H9 (cell line): Measurements from ENCODE around the gene UBAC2. TPM values are rescaled to one million over a fixed set of nuclear protein-coding genes. Genes with fewer than 3 reads are reported as not detected.
A peak's percentile ranks its signal among the peaks of the same experiment; 100 is the strongest.

ENCODE experiments used
- DNase-seq: peaks from one replicate; pipeline ENCODE4 v3.0.0-alpha.2; 2017
- H2AFZ ChIP-seq: one replicate; pipeline ENCODE4 v1.6.1; 2013; ENCODE audit warnings: mild to moderate bottlenecking, low read length, control low read depth, moderate library complexity
- H2AK5ac ChIP-seq: 2 replicates; pipeline ENCODE4 v1.6.1; 2013; ENCODE audit warnings: low read length, control low read depth, mixed read lengths; ENCODE audit not compliant: insufficient read length
- H2BK120ac ChIP-seq: one replicate; pipeline ENCODE4 v1.6.1; 2013; ENCODE audit warnings: low read depth, mild to moderate bottlenecking, low read length, control low read depth, inconsistent platforms; ENCODE audit not compliant: poor library complexity, severe bottlenecking
- H2BK12ac ChIP-seq: 2 replicates; pipeline ENCODE4 v1.6.1; 2013; ENCODE audit warnings: low read length, control low read depth, mixed read lengths, low read depth; ENCODE audit not compliant: insufficient read length
- H2BK15ac ChIP-seq: 2 replicates; pipeline ENCODE4 v1.6.1; 2013; ENCODE audit warnings: low read depth, low read length, control low read depth
- H2BK20ac ChIP-seq: one replicate; pipeline ENCODE4 v1.6.1; 2013; ENCODE audit warnings: low read depth, mild to moderate bottlenecking, low read length, control low read depth, inconsistent platforms; ENCODE audit not compliant: poor library complexity, severe bottlenecking
- H2BK5ac ChIP-seq: 2 replicates; pipeline ENCODE4 v1.6.1; 2013; ENCODE audit warnings: low read length, control low read depth, mixed read lengths; ENCODE audit not compliant: insufficient read length
- H3K14ac ChIP-seq: 2 replicates; pipeline ENCODE4 v1.6.1; 2013; ENCODE audit warnings: low read length, control low read depth; ENCODE audit not compliant: insufficient read depth
- H3K18ac ChIP-seq: 2 replicates; pipeline ENCODE4 v1.6.1; 2013; ENCODE audit warnings: low read depth, mild to moderate bottlenecking, mixed read lengths, low read length, control low read depth; ENCODE audit not compliant: insufficient read length
- H3K23ac ChIP-seq: 2 replicates; pipeline ENCODE4 v1.6.1; 2013; ENCODE audit warnings: low read length, control low read depth, mixed read lengths, low read depth; ENCODE audit not compliant: insufficient read length
- H3K23me2 ChIP-seq: 2 replicates; pipeline ENCODE4 v1.6.1; 2013; ENCODE audit warnings: low read depth, mild to moderate bottlenecking, mixed read lengths, low read length, control low read depth; ENCODE audit not compliant: insufficient read length, poor library complexity, severe bottlenecking
- H3K27ac ChIP-seq: 2 replicates; pipeline ENCODE4 v1.5.1; 2013; ENCODE audit warnings: low read length, control low read depth, mixed read lengths, low read depth; ENCODE audit not compliant: insufficient read length
- H3K27me3 ChIP-seq: 2 replicates; pipeline ENCODE4 v1.6.1; 2013; ENCODE audit warnings: low read length, control low read depth, inconsistent platforms; ENCODE audit not compliant: insufficient read depth
- H3K4ac ChIP-seq: 2 replicates; pipeline ENCODE4 v1.6.1; 2013; ENCODE audit warnings: low read depth, mild to moderate bottlenecking, control low read depth, inconsistent platforms, low read length, moderate library complexity
- H3K4me1 ChIP-seq: 2 replicates; pipeline ENCODE4 v1.6.1; 2013; ENCODE audit warnings: low read length, control low read depth, inconsistent platforms; ENCODE audit not compliant: insufficient read depth
- H3K4me2 ChIP-seq: 2 replicates; pipeline ENCODE4 v1.6.1; 2013; ENCODE audit warnings: low read length, control low read depth, mixed read lengths; ENCODE audit not compliant: insufficient read length, insufficient read depth
- H3K56ac ChIP-seq: 2 replicates; pipeline ENCODE4 v1.6.1; 2013; ENCODE audit warnings: low read depth, mild to moderate bottlenecking, mixed read lengths, low read length, control low read depth; ENCODE audit not compliant: insufficient read length
- H3K79me1 ChIP-seq: 2 replicates; pipeline ENCODE4 v1.6.1; 2013; ENCODE audit warnings: low read depth, mild to moderate bottlenecking, moderate library complexity, low read length, control low read depth, inconsistent platforms; ENCODE audit not compliant: insufficient read depth, poor library complexity, severe bottlenecking
- H3K79me2 ChIP-seq: 2 replicates; pipeline ENCODE4 v1.6.1; 2013; ENCODE audit warnings: low read length, control low read depth, inconsistent platforms; ENCODE audit not compliant: insufficient read depth
- H3K9ac ChIP-seq: 2 replicates; pipeline ENCODE4 v1.6.1; 2013; ENCODE audit warnings: low read length, control low read depth, mixed read lengths; ENCODE audit not compliant: insufficient read length; ENCODE audit errors: extremely low read depth
- H3K9me3 ChIP-seq: one replicate; pipeline ENCODE4 v1.6.1; 2013; ENCODE audit warnings: low read depth, low read length, inconsistent platforms; ENCODE audit not compliant: control insufficient read depth
- H3T11ph ChIP-seq: one replicate; pipeline ENCODE4 v1.6.1; 2013; ENCODE audit warnings: mild to moderate bottlenecking, low read length, control low read depth, inconsistent platforms
- H4K20me1 ChIP-seq: one replicate; pipeline ENCODE4 v1.6.1; 2013; ENCODE audit not compliant: control insufficient read depth, insufficient read length, insufficient read depth
- H4K5ac ChIP-seq: 2 replicates; pipeline ENCODE4 v1.6.1; 2013; ENCODE audit warnings: low read depth, mild to moderate bottlenecking, mixed read lengths, low read length, control low read depth; ENCODE audit not compliant: insufficient read length
- H4K8ac ChIP-seq: replicated peaks from 2 replicates; pipeline ENCODE4 v1.6.1; 2013; ENCODE audit warnings: low read length, control low read depth, mixed read lengths, low read depth; ENCODE audit not compliant: insufficient read length
- H4K91ac ChIP-seq: 2 replicates; pipeline ENCODE4 v1.6.1; 2013; ENCODE audit warnings: low read depth, mild to moderate bottlenecking, moderate library complexity, mixed read lengths, low read length, control low read depth; ENCODE audit not compliant: insufficient read length
- H3K27ac Mint-ChIP-seq, 3 experiments: 2 replicates in 2 of 3; 3 replicates in 1 of 3; pipeline ENCODE4 v1.8.0; 2020 to 2021; ENCODE audit warnings: mixed read lengths in 3 of 3, mild to moderate bottlenecking in 1 of 3, moderate library complexity in 1 of 3
- H3K27me3 Mint-ChIP-seq: 2 replicates; pipeline ENCODE4 v1.8.0; 2021; ENCODE audit warnings: low read depth, mild to moderate bottlenecking, moderate library complexity, mixed read lengths
- H3K36me3 Mint-ChIP-seq, 3 experiments: 2 replicates in 2 of 3; 3 replicates in 1 of 3; pipeline ENCODE4 v1.8.0; 2020 to 2021; ENCODE audit warnings: low read depth in 3 of 3, mixed read lengths in 3 of 3; ENCODE audit not compliant: insufficient read depth in 1 of 3
- H3K4me1 Mint-ChIP-seq, 2 experiments: 2 replicates each; pipeline ENCODE4 v1.8.0; 2020; ENCODE audit warnings: mixed read lengths in 2 of 2
- H3K4me3 Mint-ChIP-seq, 2 experiments: 2 replicates in 1 of 2; 3 replicates in 1 of 2; pipeline ENCODE4 v1.8.0; 2020 to 2021; ENCODE audit warnings: mild to moderate bottlenecking in 2 of 2, mixed read lengths in 2 of 2, moderate library complexity in 1 of 2
- H3K9me3 Mint-ChIP-seq, 2 experiments: 2 replicates in 1 of 2; 3 replicates in 1 of 2; pipeline ENCODE4 v1.8.0; 2020; ENCODE audit warnings: mild to moderate bottlenecking in 2 of 2, mixed read lengths in 2 of 2, moderate library complexity in 1 of 2
- CTCF ChIP-seq: fragments of 200-600 bp; sonication (generic); conservative IDR thresholded peaks from 3 replicates; pipeline ENCODE4 v1.8.0; 2021; ENCODE audit warnings: antibody characterized with exemption, mild to moderate bottlenecking
- WGBS: extraction: QIAGEN DNeasy Blood & Tissue Kit; methylation state at CpG from one replicate; pipeline ENCODE4 v1.1.7; 2013; ENCODE audit warnings: missing lambda C conversion rate, low lambda C conversion rate, mixed read lengths; ENCODE audit not compliant: insufficient read length; ENCODE audit errors: extremely low coverage; 5-methylcytosine and 5-hydroxymethylcytosine counted together
- total RNA-seq: library from RNA; stranded (reverse); gene quantifications from 2 replicates; pipeline ENCODE4 v1.2.1, GENCODE V29; 2021

UBAC2 gene
- total RNA-seq, 1 experiment from 2014 or later: 52.3 TPM

GRCh38 chr13:99208185-99208584 is 7.5 kb downstream of the UBAC2 start:
- peaks cover 31 to 34% of the 10 kb centered on the region in 2 experiments for H3K4me1 Mint-ChIP-seq
- DNase-seq: no peak

More at GRCh38 chr13:99208185-99208584, 7.5 kb downstream of the UBAC2 start:
- Mint-ChIP-seq H3K4me3 (no peak overlapping the region), H3K27me3 (no peaks in the 10 kb centered on the region; the same call in 1 of the 2 replicates), H3K36me3 (peaks cover 17 to 19% (median 18%) of the 10 kb centered on the region in 3 experiments; a peak in 6 of 7 replicates), H3K27ac (peak overlapping the region in 2 of 3 experiments; percentile 45 to 55; a peak in 2 of 7 replicates), H3K9me3 (no peaks in the 10 kb centered on the region)
- no peak overlapping the region for H3K56ac ChIP-seq
- no peak overlapping the region for H2BK120ac ChIP-seq
- H4K8ac ChIP-seq: no peak overlapping the region
- H3T11ph ChIP-seq: no peak overlapping the region
- no peak overlapping the region for H2AK5ac ChIP-seq
- H2BK15ac ChIP-seq: no peak overlapping the region
- no peak overlapping the region for H2AFZ ChIP-seq
- no peak overlapping the region for H4K91ac ChIP-seq
- H3K23me2 ChIP-seq: no peaks in the 10 kb centered on the region
- H3K79me1 ChIP-seq: peaks cover 15% of the 10 kb centered on the region
- H3K27ac ChIP-seq: no peak overlapping the region
- H3K9ac ChIP-seq: no peak overlapping the region
- peaks cover 1% of the 10 kb centered on the region; the same call in 1 of the 2 replicates for H3K4me1 ChIP-seq
- no peak overlapping the region for H3K4ac ChIP-seq
- no peak overlapping the region for H2BK5ac ChIP-seq
- TF ChIP-seq CTCF: no peak
- H3K18ac ChIP-seq: no peak overlapping the region
- H2BK12ac ChIP-seq: no peak overlapping the region
- H3K4me2 ChIP-seq: no peak overlapping the region
- WGBS: no CpG with 5 or more reads among the region's 3 CpGs
- no peak overlapping the region for H4K5ac ChIP-seq
- H2BK20ac ChIP-seq: no peak overlapping the region
- peaks cover 39% of the 10 kb centered on the region; the same call in 1 of the 2 replicates for H3K79me2 ChIP-seq
- no peaks in the 10 kb centered on the region for H3K27me3 ChIP-seq
- no peak overlapping the region for H3K23ac ChIP-seq
- peaks cover 2% of the 10 kb centered on the region for H4K20me1 ChIP-seq
- no peaks in the 10 kb centered on the region for H3K9me3 ChIP-seq
- H3K14ac ChIP-seq: no peak overlapping the region
